ENCODE results near the gene SLC10A4. TPM values are rescaled to one million over a fixed set of nuclear protein-coding genes. Genes with fewer than 3 reads are reported as not detected.

SLC10A4 gene
- total RNA-seq, 1 donor from 2014 or later, result 0.24 TPM

GRCh38 chr4:48526406-48526805, 43.3 kb downstream of the SLC10A4 start:
- Histone ChIP-seq H3K27me3 (no peaks in the 10 kb centered on the region), H3K36me3 (peaks cover 32% of the 10 kb centered on the region), H3K9me3 (ENCODE audit: low read depth) (no peaks in the 10 kb centered on the region), H2AFZ (replicated peaks) (no peak overlapping the region), H3K4me3 (no peak overlapping the region), H3K4me1 (no peaks in the 10 kb centered on the region), H3K27ac (no peak overlapping the region), H3K9ac (no peak overlapping the region), H3K79me2 (ENCODE audit: low read depth) (no peaks in the 10 kb centered on the region), H3F3A (ENCODE audit: low read depth) (no peaks in the 10 kb centered on the region), H4K20me1 (ENCODE audit: low read depth) (no peaks in the 10 kb centered on the region), H3K4me2 (no peak overlapping the region)
- no peak overlapping the region for H3K27ac Mint-ChIP-seq
- no peaks in the 10 kb centered on the region for H3K4me1 Mint-ChIP-seq
- H3K36me3 Mint-ChIP-seq, result peaks cover 45% of the 10 kb centered on the region
- no peaks in the 10 kb centered on the region for H3K9me3 Mint-ChIP-seq
- no peak for TF ChIP-seq CTCF (IDR thresholded peaks at IDR 0.05)
- no peak for TF ChIP-seq EZH2 (IDR thresholded peaks at IDR 0.05)
- TF ChIP-seq EZH2phosphoT487 (IDR thresholded peaks at IDR 0.05), result no peak
- H3K27me3 Mint-ChIP-seq (ENCODE audit: insufficient read depth, low read depth), result no peaks in the 10 kb centered on the region
- DNase-seq (ENCODE audit: low spot score), result no peak
- H3K4me3 Mint-ChIP-seq, result no peak overlapping the region

- no peak overlapping the region for H3K27ac Mint-ChIP-seq
- Histone ChIP-seq H3K27me3 (no peaks in the 10 kb centered on the region), H3K27ac (no peak overlapping the region), H2AFZ (replicated peaks) (no peak overlapping the region), H3K4me2 (no peak overlapping the region), H3K9ac (no peak overlapping the region), H3F3A (ENCODE audit: low read depth) (peaks cover 4% of the 10 kb centered on the region), H3K36me3 (peaks cover 25% of the 10 kb centered on the region), H3K4me3 (no peak overlapping the region), H3K4me1 (no peaks in the 10 kb centered on the region), H4K20me1 (ENCODE audit: low read depth) (no peaks in the 10 kb centered on the region), H3K79me2 (ENCODE audit: low read depth) (no peaks in the 10 kb centered on the region), H3K9me3 (ENCODE audit: low read depth) (no peaks in the 10 kb centered on the region)
- no peak for TF ChIP-seq EZH2 (IDR thresholded peaks at IDR 0.05)
- no peak for TF ChIP-seq CTCF (IDR thresholded peaks at IDR 0.05)
- no peak for TF ChIP-seq EZH2phosphoT487 (IDR thresholded peaks at IDR 0.05)
- peaks cover 2% of the 10 kb centered on the region for H3K27me3 Mint-ChIP-seq (ENCODE audit: insufficient read depth, low read depth)
- H3K36me3 Mint-ChIP-seq, result peaks cover 23% of the 10 kb centered on the region
- no peaks in the 10 kb centered on the region for H3K9me3 Mint-ChIP-seq
- DNase-seq (ENCODE audit: low spot score), result no peak
- no peaks in the 10 kb centered on the region for H3K4me1 Mint-ChIP-seq
- no peak overlapping the region for H3K4me3 Mint-ChIP-seq
Observed at GRCh38 chr4:48538358-48538757, 55.2 kb downstream of the SLC10A4 start.

Other genes starting within 250 kb of the SLC10A4 start
- 0.22 TPM in 1 of 2 replicates, not detected in the other for gene TEC, start 213.5 kb upstream of the SLC10A4 start, total RNA-seq (ENCODE audit: low replicate concordance)
- 25.4 and 44.0 TPM in 2 replicates for gene SLAIN2, start 141.8 kb upstream of the SLC10A4 start, total RNA-seq (ENCODE audit: low replicate concordance)
- gene ZAR1, start 6.9 kb downstream of the SLC10A4 start, total RNA-seq (ENCODE audit: low replicate concordance), result not detected in 2 replicates